ENCODE measurements around the gene DEFB113.
A peak's percentile ranks its signal among the peaks of the same experiment; 100 is the strongest.

The DEFB113 gene

GRCh38 chr6:49987749-49988148 is 18.3 kb upstream of the DEFB113 start:
- TF ChIP-seq CTCF (IDR thresholded peaks at IDR 0.05; ENCODE audit: low read depth, low read length) (no peak), MAX (IDR thresholded peaks at IDR 0.05; ENCODE audit: low read depth, low read length) (no peak), POLR2A (IDR thresholded peaks at IDR 0.05; ENCODE audit: extremely low read depth, insufficient read length) (no peak), MYC (IDR thresholded peaks at IDR 0.05; ENCODE audit: low read depth, low read length) (no peak)
- no peak for DNase-seq (ENCODE audit: low read depth)
- no peak overlapping the region for H3K4me3 ChIP-seq (ENCODE audit: low read depth, low read length)

- no peak for DNase-seq (ENCODE audit: low read depth)
- TF ChIP-seq MAX (IDR thresholded peaks at IDR 0.05; ENCODE audit: low read depth, low read length): no peak
- no peak for TF ChIP-seq MYC (IDR thresholded peaks at IDR 0.05; ENCODE audit: low read depth, low read length)
- TF ChIP-seq CTCF (IDR thresholded peaks at IDR 0.05; ENCODE audit: low read depth, low read length): no peak
- no peak overlapping the region for H3K4me3 ChIP-seq (ENCODE audit: low read depth, low read length)
Measured at GRCh38 chr6:49986551-49986950, 17.1 kb upstream of the DEFB113 start.

- no peak for DNase-seq (ENCODE audit: low read depth)
- TF ChIP-seq MYC (IDR thresholded peaks at IDR 0.05; ENCODE audit: low read depth, low read length): no peak
- TF ChIP-seq POLR2A (IDR thresholded peaks at IDR 0.05; ENCODE audit: extremely low read depth, insufficient read length): no peak
- TF ChIP-seq CTCF (IDR thresholded peaks at IDR 0.05; ENCODE audit: low read depth, low read length): no peak
Measured at GRCh38 chr6:49982046-49982445, 12.6 kb upstream of the DEFB113 start.

GRCh38 chr6:49980898-49981297 is 11.5 kb upstream of the DEFB113 start:
- peak; percentile 4 for DNase-seq (ENCODE audit: low read depth)
- TF ChIP-seq CTCF (IDR thresholded peaks at IDR 0.05; ENCODE audit: low read depth, low read length) (no peak), MAX (IDR thresholded peaks at IDR 0.05; ENCODE audit: low read depth, low read length) (no peak), POLR2A (IDR thresholded peaks at IDR 0.05; ENCODE audit: extremely low read depth, insufficient read length) (no peak), MYC (IDR thresholded peaks at IDR 0.05; ENCODE audit: low read depth, low read length) (no peak)
- H3K4me3 ChIP-seq (ENCODE audit: low read depth, low read length): no peak overlapping the region

More at GRCh38 chr6:49982046-49982445, 12.6 kb upstream of the DEFB113 start:
- no peak overlapping the region for H3K4me3 ChIP-seq (ENCODE audit: low read depth, low read length)

- H3K4me3 ChIP-seq (ENCODE audit: low read depth, low read length): no peak overlapping the region
- no peak for DNase-seq (ENCODE audit: low read depth)
- TF ChIP-seq POLR2A (IDR thresholded peaks at IDR 0.05; ENCODE audit: extremely low read depth, insufficient read length): no peak
- no peak for TF ChIP-seq CTCF (IDR thresholded peaks at IDR 0.05; ENCODE audit: low read depth, low read length)
- no peak for TF ChIP-seq MYC (IDR thresholded peaks at IDR 0.05; ENCODE audit: low read depth, low read length)
- TF ChIP-seq MAX (IDR thresholded peaks at IDR 0.05; ENCODE audit: low read depth, low read length): no peak
Measured at GRCh38 chr6:49979584-49979983, 10.2 kb upstream of the DEFB113 start.

Measured in NB4 (cell line).